ENCODE results near the gene KRTAP25-1. TPM values are rescaled to one million over a fixed set of nuclear protein-coding genes. Genes with fewer than 3 reads are reported as not detected.

The KRTAP25-1 gene
- polyA plus RNA-seq (ENCODE audit: low read depth in 6 of 6) = not detected

GRCh38 chr21:30289215-30289614 lies at the start of gene KRTAP25-1:
TSS of gene KRTAP25-1 (minus strand) at chr21:30289514. CDS start at chr21:30289490, 24 bp downstream.
- DNase-seq = no peak
- Mint-ChIP-seq H3K27me3 (no peaks in the 10 kb centered on the region), H3K27ac (no peak within 1 kb of the TSS), H3K36me3 (no peaks in the 10 kb centered on the region), H3K4me3 (no peak within 1 kb of the TSS), H3K9me3 (peaks cover 0 to 12% (median 0%) of the 10 kb centered on the region in 7 donors), H3K4me1 (no peaks in the 10 kb centered on the region)
- ATAC-seq (ENCODE audit: low read depth in 2 of 2) = no peak

GRCh38 chr21:30338717-30339116 lies 49.4 kb upstream of the KRTAP25-1 start:
- ATAC-seq (ENCODE audit: low read depth in 2 of 2) (no peak), DNase-seq (no peak)
- Mint-ChIP-seq H3K27me3 (peaks cover 0 to 4% (median 0%) of the 10 kb centered on the region in 3 donors), H3K9me3 (peaks cover 0 to 2% (median 0%) of the 10 kb centered on the region in 7 donors), H3K36me3 (no peaks in the 10 kb centered on the region), H3K4me3 (no peak overlapping the region), H3K4me1 (no peaks in the 10 kb centered on the region), H3K27ac (no peak overlapping the region)

GRCh38 chr21:30337772-30338171 lies 48.5 kb upstream of the KRTAP25-1 start:
- H3K27ac Mint-ChIP-seq = no peak overlapping the region
- no peaks in the 10 kb centered on the region for H3K4me1 Mint-ChIP-seq
- no peak for DNase-seq
- ATAC-seq (ENCODE audit: low read depth in 2 of 2) = no peak
- peaks cover 0 to 2% (median 0%) of the 10 kb centered on the region in 7 donors for H3K9me3 Mint-ChIP-seq
- no peaks in the 10 kb centered on the region for H3K36me3 Mint-ChIP-seq
- peaks cover 0 to 4% (median 0%) of the 10 kb centered on the region in 3 donors for H3K27me3 Mint-ChIP-seq
- H3K4me3 Mint-ChIP-seq = no peak overlapping the region

GRCh38 chr21:30337276-30337744 lies 48.0 kb upstream of the KRTAP25-1 start, which contains the start of gene KRTAP27-1:
TSS of gene KRTAP27-1 (minus strand) at chr21:30337694. CDS start at chr21:30337668, 26 bp downstream.
- no peaks in the 10 kb centered on the region for H3K36me3 Mint-ChIP-seq
- H3K4me3 Mint-ChIP-seq = no peak within 1 kb of the TSS
- ATAC-seq (ENCODE audit: low read depth in 2 of 2) (no peak), DNase-seq (no peak)
- H3K27me3 Mint-ChIP-seq = peaks cover 0 to 4% (median 0%) of the 10 kb centered on the region in 3 donors
- no peaks in the 10 kb centered on the region for H3K4me1 Mint-ChIP-seq
- no peak within 1 kb of the TSS for H3K27ac Mint-ChIP-seq
- peaks cover 0 to 2% (median 0%) of the 10 kb centered on the region in 7 donors for H3K9me3 Mint-ChIP-seq

GRCh38 chr21:30336596-30336995 lies 47.3 kb upstream of the KRTAP25-1 start:
- no peaks in the 10 kb centered on the region for H3K4me1 Mint-ChIP-seq
- H3K9me3 Mint-ChIP-seq = peaks cover 0 to 2% (median 0%) of the 10 kb centered on the region in 7 donors
- no peak overlapping the region for H3K4me3 Mint-ChIP-seq
- no peaks in the 10 kb centered on the region for H3K27me3 Mint-ChIP-seq
- no peak for DNase-seq
- H3K36me3 Mint-ChIP-seq = no peaks in the 10 kb centered on the region
- ATAC-seq (ENCODE audit: low read depth in 2 of 2) = no peak
- H3K27ac Mint-ChIP-seq = no peak overlapping the region

GRCh38 chr21:30333736-30334135 lies 44.4 kb upstream of the KRTAP25-1 start:
- Mint-ChIP-seq H3K9me3 (peaks cover 0 to 2% (median 0%) of the 10 kb centered on the region in 7 donors), H3K4me3 (no peak overlapping the region), H3K27me3 (no peaks in the 10 kb centered on the region), H3K36me3 (no peaks in the 10 kb centered on the region), H3K4me1 (no peaks in the 10 kb centered on the region), H3K27ac (no peak overlapping the region)
- DNase-seq (no peak), ATAC-seq (ENCODE audit: low read depth in 2 of 2) (no peak)

GRCh38 chr21:30332681-30333080 lies 43.4 kb upstream of the KRTAP25-1 start:
- Mint-ChIP-seq H3K27me3 (no peaks in the 10 kb centered on the region), H3K4me3 (no peak overlapping the region), H3K9me3 (peaks cover 0 to 7% (median 2%) of the 10 kb centered on the region in 7 donors), H3K27ac (no peak overlapping the region), H3K36me3 (no peaks in the 10 kb centered on the region), H3K4me1 (no peaks in the 10 kb centered on the region)
- ATAC-seq (ENCODE audit: low read depth in 2 of 2) (no peak), DNase-seq (no peak)

GRCh38 chr21:30329203-30329875 lies 40.0 kb upstream of the KRTAP25-1 start:
- Mint-ChIP-seq H3K27me3 (no peaks in the 10 kb centered on the region), H3K9me3 (peaks cover 3 to 39% (median 16%) of the 10 kb centered on the region in 7 donors), H3K4me3 (no peak overlapping the region), H3K4me1 (no peaks in the 10 kb centered on the region), H3K36me3 (no peaks in the 10 kb centered on the region), H3K27ac (no peak overlapping the region)
- no peak for ATAC-seq (ENCODE audit: low read depth in 2 of 2)
- no peak for DNase-seq

- ATAC-seq (ENCODE audit: low read depth in 2 of 2) (no peak), DNase-seq (no peak)
- no peaks in the 10 kb centered on the region for H3K4me1 Mint-ChIP-seq
- no peak overlapping the region for H3K27ac Mint-ChIP-seq
- peaks cover 3 to 45% (median 17%) of the 10 kb centered on the region in 7 donors for H3K9me3 Mint-ChIP-seq
- no peak overlapping the region for H3K4me3 Mint-ChIP-seq
- no peaks in the 10 kb centered on the region for H3K27me3 Mint-ChIP-seq
- H3K36me3 Mint-ChIP-seq = no peaks in the 10 kb centered on the region
Observed at GRCh38 chr21:30326390-30326789, 37.1 kb upstream of the KRTAP25-1 start.

- H3K36me3 Mint-ChIP-seq = no peaks in the 10 kb centered on the region
- H3K4me1 Mint-ChIP-seq = no peaks in the 10 kb centered on the region
- H3K9me3 Mint-ChIP-seq = peaks cover 0 to 18% (median 6%) of the 10 kb centered on the region in 7 donors
- peak within 1 kb of the TSS in 1 of 8 donors; percentile 35 for H3K4me3 Mint-ChIP-seq
- ATAC-seq (ENCODE audit: low read depth in 2 of 2) (no peak), DNase-seq (no peak)
- H3K27ac Mint-ChIP-seq = peak within 1 kb of the TSS in 1 of 6 donors; percentile 40
- H3K27me3 Mint-ChIP-seq = no peaks in the 10 kb centered on the region
Observed at GRCh38 chr21:30320215-30320614, 30.9 kb upstream of the KRTAP25-1 start, which contains the start of gene KRTAP26-1. TSS of gene KRTAP26-1 (minus strand) at chr21:30320315. CDS start at chr21:30320035, 280 bp downstream.

- ATAC-seq (ENCODE audit: low read depth in 2 of 2) = no peak
- H3K27me3 Mint-ChIP-seq = no peaks in the 10 kb centered on the region
- H3K9me3 Mint-ChIP-seq = peaks cover 0 to 4% (median 2%) of the 10 kb centered on the region in 7 donors
- H3K36me3 Mint-ChIP-seq = no peaks in the 10 kb centered on the region
- H3K27ac Mint-ChIP-seq = no peak overlapping the region
- DNase-seq = no peak
- H3K4me1 Mint-ChIP-seq = no peaks in the 10 kb centered on the region
- H3K4me3 Mint-ChIP-seq = no peak overlapping the region
Observed at GRCh38 chr21:30315701-30316100, 26.4 kb upstream of the KRTAP25-1 start.

GRCh38 chr21:30306884-30307283 lies 17.6 kb upstream of the KRTAP25-1 start:
- Mint-ChIP-seq H3K4me3 (no peak overlapping the region), H3K27ac (no peak overlapping the region), H3K36me3 (no peaks in the 10 kb centered on the region), H3K4me1 (no peaks in the 10 kb centered on the region), H3K9me3 (peaks cover 0 to 3% (median 0%) of the 10 kb centered on the region in 7 donors), H3K27me3 (no peaks in the 10 kb centered on the region)
- DNase-seq (no peak), ATAC-seq (ENCODE audit: low read depth in 2 of 2) (no peak)

GRCh38 chr21:30305136-30305535 lies 15.8 kb upstream of the KRTAP25-1 start:
- DNase-seq (no peak), ATAC-seq (ENCODE audit: low read depth in 2 of 2) (no peak)
- H3K27ac Mint-ChIP-seq = no peak overlapping the region
- H3K27me3 Mint-ChIP-seq = no peaks in the 10 kb centered on the region
- no peaks in the 10 kb centered on the region for H3K4me1 Mint-ChIP-seq
- H3K36me3 Mint-ChIP-seq = no peaks in the 10 kb centered on the region
- H3K9me3 Mint-ChIP-seq = peaks cover 0 to 20% (median 3%) of the 10 kb centered on the region in 7 donors
- H3K4me3 Mint-ChIP-seq = no peak overlapping the region

- no peak within 1 kb of the TSS for H3K27ac Mint-ChIP-seq
- H3K27me3 Mint-ChIP-seq = no peaks in the 10 kb centered on the region
- H3K36me3 Mint-ChIP-seq = no peaks in the 10 kb centered on the region
- DNase-seq (no peak), ATAC-seq (ENCODE audit: low read depth in 2 of 2) (no peak)
- peaks cover 0 to 6% (median 3%) of the 10 kb centered on the region in 7 donors for H3K9me3 Mint-ChIP-seq
- no peaks in the 10 kb centered on the region for H3K4me1 Mint-ChIP-seq
- H3K4me3 Mint-ChIP-seq = no peak within 1 kb of the TSS
Observed at GRCh38 chr21:30282850-30283249, 6.5 kb downstream of the KRTAP25-1 start, which contains the start of gene KRTAP24-1. TSS of gene KRTAP24-1 (minus strand) at chr21:30282950. CDS start at chr21:30282932, 18 bp downstream.

Measured in naive B cell (primary cell).